ENCODE measurements around the gene APEH. TPM values are rescaled to one million over a fixed set of nuclear protein-coding genes. Genes with fewer than 3 reads are reported as not detected.

APEH gene
- total RNA-seq, 1 experiment from 2014 or later, result 273 TPM

DNA sequence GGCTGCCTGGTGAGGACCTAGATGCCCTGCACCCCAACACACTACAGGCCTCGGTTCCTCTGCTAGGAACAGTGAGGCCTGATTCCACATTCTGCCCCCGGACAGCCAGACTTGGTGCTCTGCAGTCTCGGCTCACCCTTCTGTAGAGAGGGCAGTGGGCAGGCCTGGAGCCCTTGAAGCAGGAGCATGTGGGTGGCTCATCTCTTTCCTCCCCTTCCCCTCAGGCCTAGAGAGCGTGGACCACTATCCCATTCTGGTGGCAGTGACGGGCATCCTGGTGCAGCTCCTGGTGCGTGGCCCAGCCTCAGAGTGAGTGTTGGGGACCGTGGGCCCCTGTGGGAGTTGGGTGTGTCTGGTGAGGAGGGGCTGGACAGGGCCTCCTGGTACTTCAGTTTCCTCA, 42.0 kb downstream of the APEH start:
- H3K9me3 Mint-ChIP-seq, result no peaks in the 10 kb centered on the region
- POLR2A ChIA-PET, result no interaction called here
- ATAC-seq, result no peak
- no peaks in the 10 kb centered on the region for H3K27me3 Mint-ChIP-seq (ENCODE audit: low read depth)
- no peak overlapping the region for H3K4me3 Mint-ChIP-seq
- H3K4me1 Mint-ChIP-seq, result peaks cover 6% of the 10 kb centered on the region
- CTCF ChIA-PET, result interaction anchor here (0.6 to 1.7 kb wide), 2 partner anchors 13 to 42 kb away, joined by 3 to 8 read pairs; no protein-coding TSS in a partner anchor
- TF ChIP-seq TP53 (CRISPR knock-in tag; IDR thresholded peaks at IDR 0.05) (no peak), PRRX2 (CRISPR knock-in tag; IDR thresholded peaks at IDR 0.05) (no peak), ATF1 (CRISPR knock-in tag; IDR thresholded peaks at IDR 0.05) (no peak), JUN (CRISPR knock-in tag; IDR thresholded peaks at IDR 0.05) (no peak), SMAD3 (CRISPR knock-in tag; IDR thresholded peaks at IDR 0.05; ENCODE audit: borderline replicate concordance) (no peak), GABPB1 (CRISPR knock-in tag; IDR thresholded peaks at IDR 0.05) (no peak), CREB1 (CRISPR knock-in tag; IDR thresholded peaks at IDR 0.05) (no peak), GTF2I (CRISPR knock-in tag; conservative IDR thresholded peaks at IDR 0.05) (no peak), ESRRA (CRISPR knock-in tag; IDR thresholded peaks at IDR 0.05; ENCODE audit: borderline replicate concordance) (no peak), ZNF263 (CRISPR knock-in tag; IDR thresholded peaks at IDR 0.05; ENCODE audit: low read depth) (no peak), ZNF423 (CRISPR knock-in tag; IDR thresholded peaks at IDR 0.05) (no peak)
- TF ChIP-seq, protein P1, sequence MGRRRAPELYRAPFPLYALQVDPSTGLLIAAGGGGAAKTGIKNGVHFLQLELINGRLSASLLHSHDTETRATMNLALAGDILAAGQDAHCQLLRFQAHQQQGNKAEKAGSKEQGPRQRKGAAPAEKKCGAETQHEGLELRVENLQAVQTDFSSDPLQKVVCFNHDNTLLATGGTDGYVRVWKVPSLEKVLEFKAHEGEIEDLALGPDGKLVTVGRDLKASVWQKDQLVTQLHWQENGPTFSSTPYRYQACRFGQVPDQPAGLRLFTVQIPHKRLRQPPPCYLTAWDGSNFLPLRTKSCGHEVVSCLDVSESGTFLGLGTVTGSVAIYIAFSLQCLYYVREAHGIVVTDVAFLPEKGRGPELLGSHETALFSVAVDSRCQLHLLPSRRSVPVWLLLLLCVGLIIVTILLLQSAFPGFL (CRISPR knock-in tag; IDR thresholded peaks at IDR 0.05; ENCODE audit: borderline replicate concordance), result no peak
- TF ChIP-seq, protein P2, sequence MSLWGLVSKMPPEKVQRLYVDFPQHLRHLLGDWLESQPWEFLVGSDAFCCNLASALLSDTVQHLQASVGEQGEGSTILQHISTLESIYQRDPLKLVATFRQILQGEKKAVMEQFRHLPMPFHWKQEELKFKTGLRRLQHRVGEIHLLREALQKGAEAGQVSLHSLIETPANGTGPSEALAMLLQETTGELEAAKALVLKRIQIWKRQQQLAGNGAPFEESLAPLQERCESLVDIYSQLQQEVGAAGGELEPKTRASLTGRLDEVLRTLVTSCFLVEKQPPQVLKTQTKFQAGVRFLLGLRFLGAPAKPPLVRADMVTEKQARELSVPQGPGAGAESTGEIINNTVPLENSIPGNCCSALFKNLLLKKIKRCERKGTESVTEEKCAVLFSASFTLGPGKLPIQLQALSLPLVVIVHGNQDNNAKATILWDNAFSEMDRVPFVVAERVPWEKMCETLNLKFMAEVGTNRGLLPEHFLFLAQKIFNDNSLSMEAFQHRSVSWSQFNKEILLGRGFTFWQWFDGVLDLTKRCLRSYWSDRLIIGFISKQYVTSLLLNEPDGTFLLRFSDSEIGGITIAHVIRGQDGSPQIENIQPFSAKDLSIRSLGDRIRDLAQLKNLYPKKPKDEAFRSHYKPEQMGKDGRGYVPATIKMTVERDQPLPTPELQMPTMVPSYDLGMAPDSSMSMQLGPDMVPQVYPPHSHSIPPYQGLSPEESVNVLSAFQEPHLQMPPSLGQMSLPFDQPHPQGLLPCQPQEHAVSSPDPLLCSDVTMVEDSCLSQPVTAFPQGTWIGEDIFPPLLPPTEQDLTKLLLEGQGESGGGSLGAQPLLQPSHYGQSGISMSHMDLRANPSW (CRISPR knock-in tag; conservative IDR thresholded peaks at IDR 0.05; ENCODE audit: low read depth), result no peak
- TF ChIP-seq, protein P3, sequence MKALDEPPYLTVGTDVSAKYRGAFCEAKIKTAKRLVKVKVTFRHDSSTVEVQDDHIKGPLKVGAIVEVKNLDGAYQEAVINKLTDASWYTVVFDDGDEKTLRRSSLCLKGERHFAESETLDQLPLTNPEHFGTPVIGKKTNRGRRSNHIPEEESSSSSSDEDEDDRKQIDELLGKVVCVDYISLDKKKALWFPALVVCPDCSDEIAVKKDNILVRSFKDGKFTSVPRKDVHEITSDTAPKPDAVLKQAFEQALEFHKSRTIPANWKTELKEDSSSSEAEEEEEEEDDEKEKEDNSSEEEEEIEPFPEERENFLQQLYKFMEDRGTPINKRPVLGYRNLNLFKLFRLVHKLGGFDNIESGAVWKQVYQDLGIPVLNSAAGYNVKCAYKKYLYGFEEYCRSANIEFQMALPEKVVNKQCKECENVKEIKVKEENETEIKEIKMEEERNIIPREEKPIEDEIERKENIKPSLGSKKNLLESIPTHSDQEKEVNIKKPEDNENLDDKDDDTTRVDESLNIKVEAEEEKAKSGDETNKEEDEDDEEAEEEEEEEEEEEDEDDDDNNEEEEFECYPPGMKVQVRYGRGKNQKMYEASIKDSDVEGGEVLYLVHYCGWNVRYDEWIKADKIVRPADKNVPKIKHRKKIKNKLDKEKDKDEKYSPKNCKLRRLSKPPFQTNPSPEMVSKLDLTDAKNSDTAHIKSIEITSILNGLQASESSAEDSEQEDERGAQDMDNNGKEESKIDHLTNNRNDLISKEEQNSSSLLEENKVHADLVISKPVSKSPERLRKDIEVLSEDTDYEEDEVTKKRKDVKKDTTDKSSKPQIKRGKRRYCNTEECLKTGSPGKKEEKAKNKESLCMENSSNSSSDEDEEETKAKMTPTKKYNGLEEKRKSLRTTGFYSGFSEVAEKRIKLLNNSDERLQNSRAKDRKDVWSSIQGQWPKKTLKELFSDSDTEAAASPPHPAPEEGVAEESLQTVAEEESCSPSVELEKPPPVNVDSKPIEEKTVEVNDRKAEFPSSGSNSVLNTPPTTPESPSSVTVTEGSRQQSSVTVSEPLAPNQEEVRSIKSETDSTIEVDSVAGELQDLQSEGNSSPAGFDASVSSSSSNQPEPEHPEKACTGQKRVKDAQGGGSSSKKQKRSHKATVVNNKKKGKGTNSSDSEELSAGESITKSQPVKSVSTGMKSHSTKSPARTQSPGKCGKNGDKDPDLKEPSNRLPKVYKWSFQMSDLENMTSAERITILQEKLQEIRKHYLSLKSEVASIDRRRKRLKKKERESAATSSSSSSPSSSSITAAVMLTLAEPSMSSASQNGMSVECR (CRISPR knock-in tag; IDR thresholded peaks at IDR 0.05; ENCODE audit: borderline replicate concordance), result no peak
- TF ChIP-seq, protein P4, sequence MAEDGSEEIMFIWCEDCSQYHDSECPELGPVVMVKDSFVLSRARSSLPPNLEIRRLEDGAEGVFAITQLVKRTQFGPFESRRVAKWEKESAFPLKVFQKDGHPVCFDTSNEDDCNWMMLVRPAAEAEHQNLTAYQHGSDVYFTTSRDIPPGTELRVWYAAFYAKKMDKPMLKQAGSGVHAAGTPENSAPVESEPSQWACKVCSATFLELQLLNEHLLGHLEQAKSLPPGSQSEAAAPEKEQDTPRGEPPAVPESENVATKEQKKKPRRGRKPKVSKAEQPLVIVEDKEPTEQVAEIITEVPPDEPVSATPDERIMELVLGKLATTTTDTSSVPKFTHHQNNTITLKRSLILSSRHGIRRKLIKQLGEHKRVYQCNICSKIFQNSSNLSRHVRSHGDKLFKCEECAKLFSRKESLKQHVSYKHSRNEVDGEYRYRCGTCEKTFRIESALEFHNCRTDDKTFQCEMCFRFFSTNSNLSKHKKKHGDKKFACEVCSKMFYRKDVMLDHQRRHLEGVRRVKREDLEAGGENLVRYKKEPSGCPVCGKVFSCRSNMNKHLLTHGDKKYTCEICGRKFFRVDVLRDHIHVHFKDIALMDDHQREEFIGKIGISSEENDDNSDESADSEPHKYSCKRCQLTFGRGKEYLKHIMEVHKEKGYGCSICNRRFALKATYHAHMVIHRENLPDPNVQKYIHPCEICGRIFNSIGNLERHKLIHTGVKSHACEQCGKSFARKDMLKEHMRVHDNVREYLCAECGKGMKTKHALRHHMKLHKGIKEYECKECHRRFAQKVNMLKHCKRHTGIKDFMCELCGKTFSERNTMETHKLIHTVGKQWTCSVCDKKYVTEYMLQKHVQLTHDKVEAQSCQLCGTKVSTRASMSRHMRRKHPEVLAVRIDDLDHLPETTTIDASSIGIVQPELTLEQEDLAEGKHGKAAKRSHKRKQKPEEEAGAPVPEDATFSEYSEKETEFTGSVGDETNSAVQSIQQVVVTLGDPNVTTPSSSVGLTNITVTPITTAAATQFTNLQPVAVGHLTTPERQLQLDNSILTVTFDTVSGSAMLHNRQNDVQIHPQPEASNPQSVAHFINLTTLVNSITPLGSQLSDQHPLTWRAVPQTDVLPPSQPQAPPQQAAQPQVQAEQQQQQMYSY (CRISPR knock-in tag; IDR thresholded peaks at IDR 0.05), result no peak
- no peak overlapping the region for H3K27ac Mint-ChIP-seq
- H3K36me3 Mint-ChIP-seq, result peaks cover 5% of the 10 kb centered on the region
- DNase-seq (ENCODE audit: low spot score), result no peak
